ENCODE results near the gene SORCS1.

GRCh38 chr10:106836933-106837663 is 327.4 kb downstream of the SORCS1 start:
- TF ChIP-seq CTCF (conservative IDR thresholded peaks at IDR 0.05; ENCODE audit: low read depth, low read length) = no peak
- no peak for TF ChIP-seq EZH2 (IDR thresholded peaks at IDR 0.05; ENCODE audit: low read length, unreplicated experiment)
- TF ChIP-seq EZH2phosphoT487 (IDR thresholded peaks at IDR 0.05; ENCODE audit: borderline replicate concordance, low read length) = no peak
